ENCODE measurements around the gene PARD6G.
"Not testable (repeated sequence)": the region's sequence is repeated elsewhere in the genome, so short reads cannot be mapped to it uniquely, and the experiment has no call there.

Gene PARD6G, protein sequence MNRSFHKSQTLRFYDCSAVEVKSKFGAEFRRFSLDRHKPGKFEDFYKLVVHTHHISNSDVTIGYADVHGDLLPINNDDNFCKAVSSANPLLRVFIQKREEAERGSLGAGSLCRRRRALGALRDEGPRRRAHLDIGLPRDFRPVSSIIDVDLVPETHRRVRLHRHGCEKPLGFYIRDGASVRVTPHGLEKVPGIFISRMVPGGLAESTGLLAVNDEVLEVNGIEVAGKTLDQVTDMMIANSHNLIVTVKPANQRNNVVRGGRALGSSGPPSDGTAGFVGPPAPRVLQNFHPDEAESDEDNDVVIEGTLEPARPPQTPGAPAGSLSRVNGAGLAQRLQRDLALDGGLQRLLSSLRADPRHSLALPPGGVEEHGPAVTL

DNA sequence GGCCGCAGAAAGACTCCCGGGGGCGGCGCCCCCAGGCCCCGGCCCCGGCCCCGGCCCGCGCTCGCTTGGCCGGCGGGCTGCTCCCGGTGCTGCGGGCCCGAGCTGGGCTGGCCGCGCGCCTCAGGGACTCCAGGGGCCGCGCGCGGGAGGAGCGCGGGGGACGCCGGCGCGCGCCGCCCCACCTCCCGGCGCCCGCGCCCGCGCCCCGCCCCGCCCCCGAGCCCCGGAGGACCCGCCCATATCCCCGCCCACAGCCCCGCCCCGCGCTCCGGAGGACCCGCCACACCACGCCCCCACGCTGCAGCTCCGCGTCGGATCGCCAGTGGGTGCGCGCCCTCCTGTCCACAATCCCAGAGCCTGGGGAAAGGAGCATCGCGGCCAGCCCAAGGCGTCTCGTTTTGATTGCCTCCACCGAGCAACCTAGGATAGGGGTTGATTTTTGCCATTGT is at the start of gene PARD6G:
Gene PARD6G, minus strand, starts transcription at position 122 of the 449 bp plus-strand sequence. CDS start 166 bp downstream, outside the sequence.
- peak; percentile 43 for DNase-seq (ENCODE audit: low read depth)

DNA sequence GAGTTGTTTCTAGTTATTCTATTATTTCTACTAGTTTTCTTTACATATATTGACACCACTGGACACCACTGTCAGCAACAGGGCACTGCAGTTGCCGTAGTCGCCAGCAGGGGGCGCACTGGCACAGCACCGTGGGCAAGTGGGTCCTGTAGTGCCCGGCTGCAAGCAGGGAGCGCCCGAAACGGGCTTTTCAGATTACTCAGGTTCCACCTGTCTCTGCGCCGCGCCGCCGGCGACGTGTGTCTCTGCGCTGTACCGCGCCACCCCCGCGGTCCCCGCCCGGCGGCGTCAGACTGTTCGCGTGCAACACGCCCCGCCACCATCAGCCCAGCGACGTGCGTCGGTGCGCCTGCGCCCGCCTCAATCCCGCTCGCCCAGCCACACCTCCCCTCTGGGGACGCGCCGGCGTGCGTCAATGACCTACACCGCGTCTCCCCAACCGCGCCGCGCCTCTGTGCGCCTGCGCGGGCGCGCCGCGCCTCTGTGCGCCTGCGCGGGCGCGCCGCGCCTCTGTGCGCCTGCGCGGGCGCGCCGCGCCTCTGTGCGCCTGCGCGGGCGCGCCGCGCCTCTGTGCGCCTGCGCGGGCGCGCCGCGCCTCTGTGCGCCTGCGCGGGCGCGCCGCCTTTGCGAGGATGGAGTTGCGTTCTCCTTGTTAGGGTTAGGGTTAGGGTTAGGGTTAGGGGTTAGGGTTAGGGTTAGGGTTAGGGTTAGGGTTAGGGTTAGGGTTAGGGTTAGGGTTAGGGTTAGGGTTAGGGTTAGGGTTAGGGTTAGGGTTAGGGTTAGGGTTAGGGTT is 15.1 kb upstream of the PARD6G start:
- not testable (repeated sequence) for DNase-seq (ENCODE audit: low read depth)

DNA sequence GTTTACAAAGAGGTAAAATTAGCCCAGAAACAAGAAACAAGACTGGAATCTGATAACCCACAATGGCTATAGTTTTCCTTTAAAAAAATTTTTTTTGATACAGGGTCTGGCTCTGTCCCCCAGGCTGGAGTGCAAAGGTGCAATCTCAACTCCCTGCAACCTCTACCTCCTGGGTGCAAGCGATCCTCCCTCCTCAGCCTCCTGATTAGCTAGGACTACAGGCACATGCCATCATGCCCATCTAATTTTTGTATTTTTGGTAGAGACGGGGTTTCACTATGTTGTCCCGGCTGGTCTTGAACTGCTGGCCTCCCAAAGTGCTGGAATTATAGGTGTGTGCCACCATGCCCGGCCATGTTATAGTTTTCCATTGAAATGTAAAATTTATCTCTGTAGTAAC is 12.3 kb upstream of the PARD6G start:
- no peak for DNase-seq (ENCODE audit: low read depth)

DNA sequence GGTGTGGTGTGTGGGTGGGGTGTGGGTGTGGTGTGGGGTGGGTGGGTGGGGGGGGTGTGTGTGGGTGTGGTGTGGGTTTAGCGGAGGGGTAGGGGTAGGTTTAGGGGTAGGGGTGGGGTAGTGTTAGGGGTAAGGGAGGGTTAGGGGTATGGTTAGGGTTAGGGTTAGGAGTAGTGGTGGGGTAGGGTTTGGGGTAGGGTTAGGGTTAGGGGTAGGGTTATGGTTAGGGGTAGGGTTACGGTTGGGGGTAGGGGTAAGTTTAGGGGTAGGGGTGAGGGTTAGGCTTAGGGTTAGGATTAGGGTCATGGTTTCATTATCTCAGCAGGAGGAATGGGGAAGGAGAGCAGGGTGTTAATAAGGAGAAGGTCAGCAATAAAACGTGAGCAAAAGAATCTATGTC is 11.3 kb upstream of the PARD6G start:
- DNase-seq (ENCODE audit: low read depth): no peak

DNA sequence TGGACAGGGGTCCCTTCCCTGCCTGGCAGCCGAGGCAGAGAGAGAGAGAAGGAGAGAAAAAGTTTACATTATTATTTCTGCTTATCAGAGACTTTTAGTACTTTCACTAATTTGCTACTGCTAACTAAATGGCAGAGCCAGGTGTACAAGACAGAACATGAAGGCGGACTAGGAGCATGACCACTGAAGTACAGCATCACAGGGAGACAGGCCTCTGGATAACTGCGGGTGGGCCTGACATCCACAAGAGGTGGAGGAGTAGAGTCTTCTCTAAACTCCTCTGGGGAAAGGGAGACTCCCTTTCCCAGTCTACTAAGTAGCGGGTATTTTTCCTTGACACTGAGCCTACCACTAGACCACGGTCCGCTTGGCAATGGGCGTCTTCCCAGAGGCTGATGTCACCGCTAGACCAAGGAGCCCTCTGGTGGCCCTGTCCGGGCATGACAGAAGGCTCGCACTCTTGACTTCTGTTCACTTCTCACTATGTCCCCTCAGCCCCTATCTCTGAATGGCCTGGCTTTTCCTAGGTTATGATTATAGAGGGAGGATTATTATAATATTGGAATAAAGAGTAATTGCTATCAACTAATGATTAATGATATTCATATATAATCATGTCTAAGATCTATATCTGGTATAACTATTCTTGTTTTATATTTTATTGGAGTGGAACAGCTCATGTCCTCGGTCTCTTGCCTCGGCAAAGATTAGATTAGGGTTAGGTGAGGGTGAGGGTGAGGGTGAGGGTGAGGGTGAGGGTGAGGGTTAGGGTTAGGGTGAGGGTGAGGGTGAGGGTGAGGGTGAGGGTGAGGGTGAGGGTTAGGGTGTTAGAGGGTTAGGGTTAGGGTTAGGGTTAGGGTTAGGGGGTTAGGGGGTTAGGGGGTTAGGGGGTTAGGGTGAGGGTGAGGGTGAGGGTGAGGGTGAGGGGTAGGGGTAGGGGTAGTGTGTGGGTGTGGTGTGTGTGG is 10.5 kb upstream of the PARD6G start:
- DNase-seq (ENCODE audit: low read depth): peak; percentile 32

DNA sequence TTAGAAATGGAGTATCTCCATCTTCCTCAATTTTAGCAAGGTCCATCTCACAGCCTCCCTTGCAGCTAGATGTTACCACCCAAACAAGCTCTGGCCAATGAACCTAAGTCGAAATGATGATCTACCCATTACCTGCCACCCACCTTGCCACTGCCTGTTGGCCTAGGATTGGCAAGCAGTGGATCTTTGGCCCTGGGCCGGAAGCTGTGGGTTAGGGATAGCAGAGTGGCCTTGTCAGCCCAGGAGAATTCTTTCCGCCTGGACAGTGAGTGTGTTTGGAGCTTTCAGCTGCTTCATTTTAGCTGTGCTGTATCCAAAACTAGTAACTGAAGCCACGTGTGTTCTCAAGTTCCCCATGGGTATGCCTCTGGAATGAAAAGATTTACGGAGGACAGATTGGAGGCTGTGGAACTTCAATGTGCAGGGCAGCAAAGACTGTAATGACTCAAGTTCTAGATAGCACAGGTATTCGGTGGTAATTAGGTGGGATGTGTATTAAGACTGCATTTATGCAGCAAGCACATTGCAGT is 7.7 kb upstream of the PARD6G start:
- no peak for DNase-seq (ENCODE audit: low read depth)

DNA sequence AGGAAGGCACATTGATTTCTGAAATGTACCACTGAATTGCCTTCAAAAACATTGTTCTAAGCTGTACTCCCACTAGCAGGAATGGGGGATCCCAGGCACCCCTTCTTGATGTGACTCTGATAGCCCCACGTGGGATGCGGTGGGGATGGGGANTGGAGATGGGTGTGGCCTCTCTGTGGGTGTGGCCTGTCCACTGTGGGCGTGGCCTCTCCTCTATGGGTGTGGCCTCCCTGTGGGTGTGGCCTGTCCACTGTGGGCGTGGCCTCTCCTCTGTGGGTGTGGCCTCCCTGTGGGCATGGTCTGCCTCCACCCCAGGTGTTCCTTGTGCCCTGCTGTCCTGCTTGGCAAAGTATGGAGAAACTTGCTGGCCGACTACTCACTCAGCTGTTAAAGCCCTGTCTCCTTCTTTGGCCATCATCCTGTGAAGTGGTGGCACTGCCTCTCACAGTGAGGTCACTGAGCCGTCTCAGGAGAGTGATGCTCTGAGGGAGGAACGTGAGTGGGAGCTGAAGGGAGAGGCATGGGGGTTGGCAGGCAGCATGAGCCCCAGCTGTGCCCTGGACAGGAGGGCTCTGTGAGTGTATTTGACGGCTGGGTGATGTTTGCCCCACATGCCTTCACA is 6.7 kb upstream of the PARD6G start:
- DNase-seq (ENCODE audit: low read depth): no peak

DNA sequence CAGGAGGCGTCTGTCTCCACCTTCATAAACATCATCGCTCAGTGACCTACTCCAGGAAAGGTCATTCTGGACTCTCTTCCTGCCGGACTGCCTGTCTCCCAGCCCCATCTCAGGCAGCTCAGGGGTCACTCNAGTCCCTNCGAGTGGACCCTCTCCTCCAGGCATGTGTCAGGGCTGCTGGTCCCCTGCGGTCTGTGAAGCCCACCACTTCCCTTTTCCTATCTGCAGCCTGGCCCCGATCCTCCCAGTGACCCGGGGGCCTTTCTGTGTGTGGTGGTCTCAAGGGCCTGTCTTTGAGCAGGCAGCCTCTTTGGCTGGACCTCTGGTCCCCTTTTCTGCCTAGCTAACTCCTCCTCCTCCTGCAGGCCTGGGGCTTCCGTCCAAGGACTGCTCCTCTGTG is 5.9 kb upstream of the PARD6G start:
- no peak for DNase-seq (ENCODE audit: low read depth)

DNA sequence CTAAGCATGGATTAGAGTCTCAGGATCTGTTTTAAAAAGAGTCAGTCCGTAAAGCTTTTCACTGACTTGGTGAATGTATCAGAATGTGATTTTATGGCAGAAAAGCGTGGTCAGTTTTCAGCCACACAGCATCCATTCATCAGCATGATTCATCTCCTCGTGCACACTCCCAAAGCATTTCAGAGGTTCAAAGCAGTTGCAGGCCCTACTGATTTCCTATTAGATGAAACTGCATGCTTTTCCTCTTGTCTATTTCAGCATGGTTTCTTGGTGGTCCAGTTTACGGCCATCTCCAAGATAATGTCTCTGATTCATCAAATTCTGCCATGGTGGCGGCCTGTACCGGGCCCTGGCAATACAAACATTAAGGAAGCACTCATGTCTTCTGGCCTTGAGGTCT is 4.8 kb upstream of the PARD6G start:
- DNase-seq (ENCODE audit: low read depth): no peak

DNA sequence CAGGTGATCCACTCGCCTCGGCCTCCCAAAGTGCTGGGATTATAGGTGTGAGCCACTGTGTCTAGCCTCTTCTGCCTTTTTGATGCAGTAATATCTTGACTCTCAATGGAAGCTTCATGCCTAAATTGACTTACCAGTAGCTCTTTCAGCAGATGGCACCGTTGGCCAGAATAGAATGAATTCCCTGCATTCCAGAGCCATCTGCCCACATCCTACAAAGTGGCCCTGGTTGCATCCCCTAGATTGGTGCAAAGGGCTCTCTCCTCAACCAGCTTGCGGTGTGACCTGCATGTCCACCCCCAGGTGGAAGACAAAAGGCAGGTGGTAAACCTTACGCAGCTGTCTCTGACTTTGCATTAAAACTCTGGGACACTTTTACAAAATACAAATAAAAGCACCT is 4.4 kb upstream of the PARD6G start:
- DNase-seq (ENCODE audit: low read depth): no peak

DNA sequence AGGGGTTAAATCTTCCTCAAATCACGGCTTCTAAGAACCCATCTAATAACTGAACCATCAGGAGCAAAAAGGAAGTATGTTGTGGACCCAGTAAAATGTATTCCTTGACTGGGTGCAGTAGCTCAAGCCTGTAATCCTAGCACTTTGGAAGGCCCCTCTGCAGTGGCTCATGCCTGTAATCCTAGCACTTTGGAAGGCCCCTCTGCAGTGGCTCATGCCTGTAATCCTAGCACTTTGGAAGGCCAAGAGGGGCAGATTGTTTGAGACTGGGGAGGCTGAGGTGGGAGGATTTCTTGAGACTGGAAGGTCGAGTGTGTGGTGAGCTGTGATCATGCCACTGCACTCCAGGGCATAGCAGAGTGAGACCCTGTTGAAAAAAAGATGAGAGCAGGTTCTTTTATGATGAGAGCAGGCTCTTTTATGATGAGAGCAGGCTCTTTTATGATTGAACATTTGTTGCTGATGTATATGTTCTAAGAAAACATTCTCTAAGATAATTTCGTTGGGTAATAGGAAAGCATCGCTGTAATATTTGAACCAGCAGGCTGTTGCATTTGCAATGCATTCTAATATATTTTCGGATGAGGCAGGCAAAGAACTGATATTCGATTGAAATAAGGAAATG is 3.5 kb upstream of the PARD6G start:
- DNase-seq (ENCODE audit: low read depth): no peak

DNA sequence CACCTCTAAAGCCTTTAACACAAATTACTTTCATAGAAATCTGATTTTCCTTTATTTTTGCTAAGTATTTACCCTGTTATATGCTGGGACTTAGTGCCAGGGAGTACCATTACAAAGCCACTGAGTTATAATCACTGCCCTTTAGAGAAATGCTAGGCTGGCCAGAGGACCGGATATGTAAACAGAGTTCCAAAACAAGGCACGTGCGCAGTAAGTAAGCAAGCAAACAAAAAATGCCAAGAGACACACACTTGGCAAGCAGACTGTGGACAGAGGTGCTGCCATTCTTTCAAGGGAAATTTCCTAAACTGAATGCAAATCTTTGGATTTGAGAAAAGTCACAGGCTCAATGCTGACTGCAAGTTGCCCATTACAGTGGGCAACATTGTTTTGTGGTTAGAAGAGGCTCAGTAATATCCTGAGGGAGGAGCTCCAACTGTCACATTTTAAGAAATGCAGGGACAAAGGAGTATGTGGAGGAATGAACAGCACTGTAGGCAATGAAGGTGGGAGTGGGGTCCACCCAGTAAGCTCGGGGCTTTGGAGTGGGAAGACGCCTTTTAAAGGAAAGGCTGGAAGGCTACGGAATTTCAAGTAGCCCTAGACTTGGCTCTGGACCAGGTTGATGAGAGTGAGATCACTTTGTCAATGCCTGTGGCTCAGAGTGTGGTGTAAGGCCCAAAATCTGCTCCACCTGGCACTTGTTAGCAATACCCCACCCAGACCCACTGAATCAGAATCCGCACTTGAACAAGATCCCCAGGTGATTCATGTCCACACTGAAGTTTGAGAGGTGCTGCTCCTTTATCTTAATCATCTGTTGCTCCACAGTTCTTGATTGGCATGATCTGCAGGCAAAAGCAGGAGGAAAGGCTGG is 2.1 kb upstream of the PARD6G start:
- no peak for DNase-seq (ENCODE audit: low read depth)

DNA sequence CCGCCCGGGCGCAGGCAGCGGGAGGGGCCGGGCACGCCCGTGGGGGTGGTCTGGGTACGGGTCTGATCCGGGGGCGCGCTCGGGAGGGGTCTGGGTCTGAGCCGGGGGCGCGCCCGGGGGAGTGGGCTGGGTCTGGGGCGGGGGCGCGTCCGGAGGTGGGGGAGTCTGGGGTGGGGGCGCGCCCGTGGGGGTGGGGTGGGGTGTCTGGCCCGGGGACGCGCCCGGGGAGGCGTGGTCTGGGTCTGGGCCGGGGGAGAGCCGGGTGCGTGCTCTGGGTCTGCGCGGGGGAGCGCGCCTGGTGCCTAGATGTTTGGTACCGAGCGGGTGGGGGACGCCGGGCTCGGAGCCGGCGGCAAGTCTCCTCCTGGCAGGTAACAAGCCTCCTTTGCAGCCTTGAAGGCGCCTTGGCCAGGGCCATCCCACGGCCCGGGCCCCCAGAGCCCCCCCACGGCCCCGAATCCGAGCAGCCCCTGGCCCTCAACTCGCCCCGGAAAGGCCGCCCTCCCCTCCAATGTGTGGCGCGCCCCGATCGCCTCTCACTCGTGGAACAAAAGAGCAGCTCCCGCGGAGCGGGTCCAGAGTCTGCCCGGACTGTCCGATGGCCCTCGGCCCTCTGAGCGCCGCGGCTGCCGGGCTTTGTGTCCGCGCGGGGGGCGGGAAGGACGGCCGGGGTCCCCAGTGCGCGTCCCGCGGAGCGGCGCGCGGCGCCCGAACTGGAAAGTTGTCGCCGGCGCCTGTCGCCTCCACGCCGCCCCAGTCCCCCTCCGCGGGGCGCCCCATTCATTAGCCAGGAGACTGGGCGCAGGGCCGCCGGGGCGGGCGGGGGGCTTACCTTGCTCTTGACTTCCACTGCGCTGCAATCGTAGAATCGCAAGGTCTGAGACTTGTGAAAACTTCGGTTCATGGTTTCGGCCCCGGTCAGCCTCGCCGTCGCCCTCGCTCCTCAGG is 595 bp downstream of the PARD6G start:
- no peak for DNase-seq (ENCODE audit: low read depth)

DNA sequence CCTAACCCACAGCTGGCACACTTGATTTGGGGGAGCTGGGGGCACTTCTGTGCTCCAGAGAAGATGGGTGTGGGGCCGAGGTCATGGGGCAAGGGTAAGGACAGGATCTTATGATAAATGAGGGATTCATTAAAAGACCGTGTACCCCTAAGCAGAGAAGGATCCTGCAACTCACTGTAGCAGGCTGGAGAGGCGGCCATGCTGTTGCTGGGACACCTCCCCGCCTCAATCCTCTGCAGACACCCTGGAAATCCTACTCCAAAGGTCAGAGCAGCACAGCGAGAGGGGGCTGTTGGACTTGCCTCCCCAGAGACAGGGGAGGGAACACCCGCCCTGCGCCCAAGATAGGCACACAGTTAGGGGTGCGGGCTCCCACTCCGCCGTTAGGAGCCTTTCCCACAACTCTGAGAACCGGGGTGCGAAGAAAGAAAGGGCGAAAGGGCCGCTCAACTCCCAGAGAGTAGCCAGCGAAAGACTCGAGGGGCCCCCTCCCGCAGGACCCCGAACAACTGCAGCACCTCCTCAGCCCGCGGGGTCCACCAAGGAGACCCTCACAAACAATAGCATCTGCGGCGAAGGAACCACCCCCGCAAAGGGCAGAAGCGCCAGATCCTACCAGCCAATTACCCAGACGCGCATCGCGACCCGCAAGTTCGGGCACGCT is 1.4 kb downstream of the PARD6G start:
- no peak for DNase-seq (ENCODE audit: low read depth)

DNA sequence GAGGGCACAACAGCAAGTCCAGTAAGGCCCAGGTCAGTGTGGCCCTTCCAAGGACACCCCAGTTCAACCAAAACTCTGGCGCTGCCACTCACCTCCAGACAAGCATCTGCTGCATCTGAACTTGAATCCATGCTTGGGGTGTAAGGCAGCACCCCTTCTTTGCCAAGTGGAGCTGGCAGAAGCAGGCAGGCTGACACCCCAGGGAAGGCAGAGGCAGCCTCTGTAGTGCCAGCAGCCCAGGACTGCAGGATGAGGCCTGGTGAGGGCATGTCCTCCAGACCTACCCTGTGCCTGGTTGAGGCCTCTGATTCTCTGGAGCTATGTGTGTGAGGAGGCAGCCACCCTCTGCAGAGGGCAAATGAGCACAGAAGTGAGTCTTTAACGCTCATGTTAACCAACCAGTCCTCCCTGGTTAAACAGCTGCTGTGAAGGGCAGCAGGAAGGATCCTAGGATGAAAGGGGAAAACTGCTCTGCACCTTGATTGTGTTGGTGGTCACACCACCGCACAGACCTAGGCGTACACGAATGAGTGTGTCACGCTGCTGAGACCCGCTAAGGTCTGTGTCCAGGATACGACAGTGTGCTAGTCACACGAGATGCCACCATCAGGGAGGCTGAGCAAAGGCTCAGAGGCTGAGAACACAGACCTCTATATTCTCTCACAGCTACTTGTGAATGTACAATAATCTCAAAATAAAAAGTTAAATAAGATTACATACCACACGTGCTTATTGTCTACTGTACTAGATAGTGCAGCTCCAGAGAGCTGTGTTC is 2.2 kb downstream of the PARD6G start:
- no peak for DNase-seq (ENCODE audit: low read depth)

DNA sequence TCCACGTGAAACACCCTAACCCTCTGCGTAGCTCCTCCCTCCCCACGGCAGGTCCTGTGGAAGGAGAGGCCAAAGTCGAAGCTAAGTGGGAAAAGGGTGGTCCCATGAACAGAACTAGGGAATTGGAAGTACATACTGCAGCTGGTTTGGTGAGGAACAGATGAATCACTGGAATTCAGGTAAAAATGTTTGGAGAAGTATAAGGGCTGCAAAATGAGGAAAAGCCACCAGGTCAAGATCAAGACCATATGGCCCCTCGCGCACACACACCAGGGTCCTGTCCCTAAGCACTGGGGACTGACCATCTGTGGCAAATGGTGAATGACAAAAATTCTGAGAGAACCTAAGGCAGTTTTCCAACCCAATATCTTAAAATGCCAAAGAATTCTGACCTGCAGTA is 3.1 kb downstream of the PARD6G start:
- no peak for DNase-seq (ENCODE audit: low read depth)

DNA sequence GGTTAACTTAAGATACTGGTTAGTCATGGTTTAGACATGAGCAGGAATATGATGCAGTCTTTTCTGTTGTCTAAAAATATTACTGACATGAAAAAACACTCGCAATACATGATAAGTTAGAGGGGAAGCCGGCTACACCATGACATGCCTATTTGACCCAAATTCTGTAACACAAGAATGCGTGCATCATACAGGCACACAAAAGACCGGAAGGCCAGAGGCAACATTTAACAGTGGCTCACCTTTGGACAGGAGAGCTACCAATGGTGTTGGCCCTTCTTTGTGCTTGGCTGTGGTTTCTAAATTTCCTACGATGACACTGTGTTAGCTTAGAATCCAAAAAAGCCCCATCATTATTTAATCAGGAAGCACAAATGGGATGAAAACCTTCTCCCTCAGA is 4.1 kb downstream of the PARD6G start:
- DNase-seq (ENCODE audit: low read depth): no peak

Measured in stimulated activated CD8-positive, alpha-beta memory T cell treated with anti-CD3 and anti-CD28 coated beads, Interleukin-12 subunit alpha, Interleukin-12 subunit beta, amount 100 ng/mL, for 4 hours (primary cell).